ENCODE results near the gene HERC2.

HERC2 gene

GRCh38 chr15:28093752-28094535, 228.0 kb downstream of the HERC2 start:
- no peak for DNase-seq
- Histone ChIP-seq H3K27ac (ENCODE audit: insufficient read depth, low read length, poor library complexity, severe bottlenecking) (no peak overlapping the region), H3K27me3 (replicated peaks; ENCODE audit: control insufficient read depth, insufficient read depth, low read length, poor library complexity, severe bottlenecking) (peaks cover 43% of the 10 kb centered on the region)

DNA sequence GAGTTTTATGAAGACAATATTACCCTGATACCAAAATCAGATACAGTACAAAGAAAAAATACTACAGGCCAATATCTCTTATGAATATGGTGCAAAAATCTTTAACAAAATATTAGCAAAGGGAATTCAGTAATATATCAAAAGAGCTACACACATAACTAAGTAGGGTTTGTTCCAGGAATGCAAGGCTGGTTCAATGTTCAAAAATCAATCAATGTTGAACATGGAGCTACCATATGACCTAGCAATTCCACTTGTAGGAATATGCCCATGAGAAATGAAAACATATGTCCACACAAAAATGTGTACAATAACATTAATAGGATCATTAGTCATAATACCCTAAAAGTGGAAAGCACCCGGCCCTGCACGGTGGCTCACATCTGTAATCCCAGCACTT, 230.7 kb downstream of the HERC2 start:
- Histone ChIP-seq H3K9me3 (ENCODE audit: control insufficient read depth, low read length) (no peaks in the 10 kb centered on the region), H3K4me1 (ENCODE audit: control insufficient read depth, insufficient read depth, low read length, poor library complexity, severe bottlenecking) (peaks cover 21% of the 10 kb centered on the region), H3K27me3 (replicated peaks; ENCODE audit: control insufficient read depth, insufficient read depth, low read length, poor library complexity, severe bottlenecking) (peaks cover 27% of the 10 kb centered on the region), H3K36me3 (ENCODE audit: control insufficient read depth, insufficient read depth, low read length) (no peaks in the 10 kb centered on the region), H3K27ac (ENCODE audit: insufficient read depth, low read length, poor library complexity, severe bottlenecking) (no peak overlapping the region), H3K4me3 (ENCODE audit: insufficient read depth, low read depth, low read length, poor library complexity, severe bottlenecking) (no peak overlapping the region)
- DNase-seq, result no peak

More at GRCh38 chr15:28093752-28094535, 228.0 kb downstream of the HERC2 start:
- Histone ChIP-seq H3K4me3 (ENCODE audit: insufficient read depth, low read depth, low read length, poor library complexity, severe bottlenecking) (peak overlapping the region; percentile 66), H3K4me1 (ENCODE audit: control insufficient read depth, insufficient read depth, low read length, poor library complexity, severe bottlenecking) (peaks cover 34% of the 10 kb centered on the region), H3K9me3 (ENCODE audit: control insufficient read depth, low read length) (no peaks in the 10 kb centered on the region), H3K36me3 (ENCODE audit: control insufficient read depth, insufficient read depth, low read length) (no peaks in the 10 kb centered on the region)

GRCh38 chr15:28086175-28086703, 235.7 kb downstream of the HERC2 start:
- H3K9me3 ChIP-seq (ENCODE audit: control insufficient read depth, low read length), result no peaks in the 10 kb centered on the region
- no peaks in the 10 kb centered on the region for H3K4me1 ChIP-seq (ENCODE audit: control insufficient read depth, insufficient read depth, low read length, poor library complexity, severe bottlenecking)
- peaks cover 3% of the 10 kb centered on the region for H3K27me3 ChIP-seq (replicated peaks; ENCODE audit: control insufficient read depth, insufficient read depth, low read length, poor library complexity, severe bottlenecking)
- peak in 1 of 3 donors; percentile 38 for DNase-seq
- no peak overlapping the region for H3K4me3 ChIP-seq (ENCODE audit: insufficient read depth, low read depth, low read length, poor library complexity, severe bottlenecking)
- no peak overlapping the region for H3K27ac ChIP-seq (ENCODE audit: insufficient read depth, low read length, poor library complexity, severe bottlenecking)
- no peaks in the 10 kb centered on the region for H3K36me3 ChIP-seq (ENCODE audit: control insufficient read depth, insufficient read depth, low read length)

GRCh38 chr15:28085489-28086174, 236.3 kb downstream of the HERC2 start:
- Histone ChIP-seq H3K9me3 (ENCODE audit: control insufficient read depth, low read length) (no peaks in the 10 kb centered on the region), H3K4me3 (ENCODE audit: insufficient read depth, low read depth, low read length, poor library complexity, severe bottlenecking) (no peak overlapping the region), H3K27ac (ENCODE audit: insufficient read depth, low read length, poor library complexity, severe bottlenecking) (no peak overlapping the region), H3K36me3 (ENCODE audit: control insufficient read depth, insufficient read depth, low read length) (no peaks in the 10 kb centered on the region), H3K27me3 (replicated peaks; ENCODE audit: control insufficient read depth, insufficient read depth, low read length, poor library complexity, severe bottlenecking) (peaks cover 3% of the 10 kb centered on the region), H3K4me1 (ENCODE audit: control insufficient read depth, insufficient read depth, low read length, poor library complexity, severe bottlenecking) (no peaks in the 10 kb centered on the region)
- DNase-seq, result no peak

DNA sequence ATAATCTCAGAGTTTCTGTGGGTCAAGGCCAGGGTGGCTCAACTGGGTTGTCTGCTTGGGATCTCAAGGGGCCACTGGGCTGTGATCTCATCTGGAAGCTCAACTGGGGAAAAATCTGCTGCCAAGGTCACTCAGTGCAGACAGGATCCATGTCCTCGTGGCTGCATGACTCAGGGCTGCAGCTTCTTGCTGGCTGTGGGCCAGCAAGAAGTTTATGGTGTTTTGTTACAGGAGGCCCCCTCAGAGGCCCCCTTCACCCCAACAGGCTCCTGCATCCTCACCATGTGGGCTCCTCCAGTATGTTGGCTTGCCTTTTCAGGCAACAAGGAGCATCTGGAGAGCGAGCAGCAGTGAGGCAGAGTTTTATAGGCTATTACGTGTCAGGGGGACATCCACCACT, 237.4 kb downstream of the HERC2 start:
- Histone ChIP-seq H3K9me3 (ENCODE audit: control insufficient read depth, low read length) (no peaks in the 10 kb centered on the region), H3K27me3 (replicated peaks; ENCODE audit: control insufficient read depth, insufficient read depth, low read length, poor library complexity, severe bottlenecking) (peaks cover 3% of the 10 kb centered on the region), H3K4me3 (ENCODE audit: insufficient read depth, low read depth, low read length, poor library complexity, severe bottlenecking) (no peak overlapping the region), H3K36me3 (ENCODE audit: control insufficient read depth, insufficient read depth, low read length) (no peaks in the 10 kb centered on the region), H3K27ac (ENCODE audit: insufficient read depth, low read length, poor library complexity, severe bottlenecking) (no peak overlapping the region), H3K4me1 (ENCODE audit: control insufficient read depth, insufficient read depth, low read length, poor library complexity, severe bottlenecking) (no peaks in the 10 kb centered on the region)
- no peak for DNase-seq

DNA sequence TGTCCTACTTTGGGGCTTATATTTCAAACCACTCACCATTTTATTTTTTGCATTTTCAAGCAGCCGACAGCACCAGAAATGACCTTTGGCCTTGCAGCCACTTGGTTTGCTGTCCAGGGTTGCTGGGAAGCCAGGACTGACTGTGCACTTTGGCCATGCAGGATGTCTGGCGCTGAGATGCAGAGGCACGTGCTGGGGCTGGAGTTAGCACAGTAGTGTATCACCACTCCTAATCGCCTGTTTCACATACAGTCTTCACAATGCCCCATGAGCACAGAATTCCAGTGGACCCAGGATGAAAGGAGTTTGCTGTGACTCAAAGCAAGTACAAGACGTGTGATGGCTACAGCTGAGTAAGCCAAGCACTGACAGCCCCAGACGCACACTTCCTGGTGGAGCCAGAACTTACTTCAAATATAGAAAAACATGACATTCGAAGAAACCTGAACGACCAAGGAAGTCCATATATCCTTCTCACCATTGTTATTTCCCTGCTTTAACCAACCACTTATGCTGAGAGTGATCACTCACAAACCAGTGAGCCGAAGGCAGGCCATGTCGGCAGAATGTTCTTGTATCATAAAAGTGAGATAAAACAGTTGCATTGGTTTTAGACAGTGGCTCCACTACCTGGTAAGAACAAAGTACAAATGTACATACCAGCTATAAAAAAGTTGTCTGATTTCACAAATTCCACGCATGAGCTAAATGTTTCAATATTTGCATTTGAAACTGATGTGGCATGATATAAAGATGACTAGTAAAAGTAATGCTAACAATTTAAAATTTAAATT, 238.9 kb downstream of the HERC2 start:
- no peak for DNase-seq
- no peaks in the 10 kb centered on the region for H3K9me3 ChIP-seq (ENCODE audit: control insufficient read depth, low read length)
- H3K4me3 ChIP-seq (ENCODE audit: insufficient read depth, low read depth, low read length, poor library complexity, severe bottlenecking), result no peak overlapping the region
- no peaks in the 10 kb centered on the region for H3K36me3 ChIP-seq (ENCODE audit: control insufficient read depth, insufficient read depth, low read length)
- H3K27ac ChIP-seq (ENCODE audit: insufficient read depth, low read length, poor library complexity, severe bottlenecking), result no peak overlapping the region
- no peaks in the 10 kb centered on the region for H3K4me1 ChIP-seq (ENCODE audit: control insufficient read depth, insufficient read depth, low read length, poor library complexity, severe bottlenecking)
- no peaks in the 10 kb centered on the region for H3K27me3 ChIP-seq (replicated peaks; ENCODE audit: control insufficient read depth, insufficient read depth, low read length, poor library complexity, severe bottlenecking)

GRCh38 chr15:28081594-28081993, 240.4 kb downstream of the HERC2 start:
- Histone ChIP-seq H3K4me1 (ENCODE audit: control insufficient read depth, insufficient read depth, low read length, poor library complexity, severe bottlenecking) (no peaks in the 10 kb centered on the region), H3K27me3 (replicated peaks; ENCODE audit: control insufficient read depth, insufficient read depth, low read length, poor library complexity, severe bottlenecking) (no peaks in the 10 kb centered on the region), H3K27ac (ENCODE audit: insufficient read depth, low read length, poor library complexity, severe bottlenecking) (no peak overlapping the region), H3K36me3 (ENCODE audit: control insufficient read depth, insufficient read depth, low read length) (no peaks in the 10 kb centered on the region), H3K9me3 (ENCODE audit: control insufficient read depth, low read length) (no peaks in the 10 kb centered on the region), H3K4me3 (ENCODE audit: insufficient read depth, low read depth, low read length, poor library complexity, severe bottlenecking) (no peak overlapping the region)
- DNase-seq, result no peak

GRCh38 chr15:28080386-28080785, 241.6 kb downstream of the HERC2 start:
- H3K27ac ChIP-seq (ENCODE audit: insufficient read depth, low read length, poor library complexity, severe bottlenecking), result no peak overlapping the region
- no peaks in the 10 kb centered on the region for H3K27me3 ChIP-seq (replicated peaks; ENCODE audit: control insufficient read depth, insufficient read depth, low read length, poor library complexity, severe bottlenecking)
- DNase-seq, result no peak
- H3K9me3 ChIP-seq (ENCODE audit: control insufficient read depth, low read length), result no peaks in the 10 kb centered on the region
- H3K4me1 ChIP-seq (ENCODE audit: control insufficient read depth, insufficient read depth, low read length, poor library complexity, severe bottlenecking), result no peaks in the 10 kb centered on the region
- H3K4me3 ChIP-seq (ENCODE audit: insufficient read depth, low read depth, low read length, poor library complexity, severe bottlenecking), result no peak overlapping the region
- H3K36me3 ChIP-seq (ENCODE audit: control insufficient read depth, insufficient read depth, low read length), result no peaks in the 10 kb centered on the region

GRCh38 chr15:28079313-28079969, 242.5 kb downstream of the HERC2 start:
- DNase-seq, result no peak
- Histone ChIP-seq H3K4me1 (ENCODE audit: control insufficient read depth, insufficient read depth, low read length, poor library complexity, severe bottlenecking) (no peaks in the 10 kb centered on the region), H3K4me3 (ENCODE audit: insufficient read depth, low read depth, low read length, poor library complexity, severe bottlenecking) (no peak overlapping the region)

More at GRCh38 chr15:28079313-28079969, 242.5 kb downstream of the HERC2 start:
- H3K27me3 ChIP-seq (replicated peaks; ENCODE audit: control insufficient read depth, insufficient read depth, low read length, poor library complexity, severe bottlenecking), result no peaks in the 10 kb centered on the region
- H3K36me3 ChIP-seq (ENCODE audit: control insufficient read depth, insufficient read depth, low read length), result no peaks in the 10 kb centered on the region
- H3K27ac ChIP-seq (ENCODE audit: insufficient read depth, low read length, poor library complexity, severe bottlenecking), result no peak overlapping the region
- no peaks in the 10 kb centered on the region for H3K9me3 ChIP-seq (ENCODE audit: control insufficient read depth, low read length)

All from effector memory CD4-positive, alpha-beta T cell (primary cell).